Subcutaneous abdominal adipose tissue (tissue), 5 donors: ENCODE data around the gene RASL10A.

Experiments used
- H3K27ac ChIP-seq: one replicate; pipeline ENCODE4 v1.7.0; 2013; ENCODE audit warnings: low read depth, mild to moderate bottlenecking, inconsistent platforms, low read length, moderate library complexity
- H3K27me3 ChIP-seq, 5 donors: one replicate each; pipeline ENCODE4 v1.7.0; 2013; ENCODE audit warnings: low read length in 5 of 5, inconsistent platforms in 1 of 5; ENCODE audit not compliant: control insufficient read depth in 5 of 5, insufficient read depth in 4 of 5
- H3K36me3 ChIP-seq, 5 donors: one replicate each; pipeline ENCODE4 v1.7.0; 2013; ENCODE audit warnings: low read length in 5 of 5; ENCODE audit not compliant: control insufficient read depth in 5 of 5, insufficient read depth in 5 of 5
- H3K4me1 ChIP-seq, 5 donors: one replicate each; pipeline ENCODE4 v1.7.0; 2013; ENCODE audit warnings: low read length in 5 of 5, mild to moderate bottlenecking in 3 of 5, moderate library complexity in 1 of 5; ENCODE audit not compliant: control insufficient read depth in 5 of 5, insufficient read depth in 5 of 5
- H3K4me3 ChIP-seq, 5 donors: one replicate each; pipeline ENCODE4 v1.7.0; 2013; ENCODE audit warnings: low read length in 5 of 5, low read depth in 1 of 5
- H3K9ac ChIP-seq, 5 donors: one replicate each; pipeline ENCODE4 v1.7.0; 2013; ENCODE audit warnings: low read length in 5 of 5, mild to moderate bottlenecking in 4 of 5, moderate library complexity in 3 of 5
- H3K9me3 ChIP-seq, 5 donors: one replicate each; pipeline ENCODE4 v1.7.0; 2013; ENCODE audit warnings: low read length in 5 of 5; ENCODE audit not compliant: control insufficient read depth in 5 of 5
- donor health status: healthy.
- donor health status: healthy.
- donor health status: healthy.
- donor health status: healthy.
- donor health status: healthy.

Gene RASL10A

DNA sequence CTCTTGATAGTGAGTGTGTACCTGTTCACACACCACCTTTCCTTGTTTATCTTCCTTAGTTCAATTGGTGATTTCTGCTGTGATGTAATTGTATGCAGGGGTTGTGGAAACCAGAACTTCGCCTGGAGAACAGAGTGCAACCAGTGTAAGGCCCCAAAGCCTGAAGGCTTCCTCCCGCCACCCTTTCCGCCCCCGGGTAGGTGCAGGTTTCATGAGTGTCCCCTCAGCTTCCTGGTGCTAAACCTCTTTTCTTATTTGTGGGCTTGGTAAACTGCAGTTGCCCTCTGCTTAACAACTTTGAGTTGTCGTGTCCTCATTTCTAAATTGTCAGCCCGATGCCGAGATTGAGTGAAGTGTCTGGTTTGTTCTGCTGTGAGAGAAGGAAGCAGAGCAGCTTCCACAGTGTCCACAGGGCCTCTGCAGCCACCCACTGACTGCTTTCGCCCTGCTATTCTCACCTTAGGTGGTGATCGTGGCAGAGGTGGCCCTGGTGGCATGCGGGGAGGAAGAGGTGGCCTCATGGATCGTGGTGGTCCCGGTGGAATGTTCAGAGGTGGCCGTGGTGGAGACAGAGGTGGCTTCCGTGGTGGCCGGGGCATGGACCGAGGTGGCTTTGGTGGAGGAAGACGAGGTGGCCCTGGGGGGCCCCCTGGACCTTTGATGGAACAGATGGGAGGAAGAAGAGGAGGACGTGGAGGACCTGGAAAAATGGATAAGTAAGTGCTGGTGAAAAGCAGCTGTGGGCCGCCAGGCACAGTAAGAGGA lies 16.2 kb downstream of the RASL10A start:
- Histone ChIP-seq H3K9ac (no peak overlapping the region), H3K27ac (no peak overlapping the region), H3K36me3 (peaks cover 8 to 74% (median 62%) of the 10 kb centered on the region in 5 donors), H3K4me1 (peaks cover 0 to 18% (median 14%) of the 10 kb centered on the region in 5 donors), H3K27me3 (no peaks in the 10 kb centered on the region), H3K9me3 (no peaks in the 10 kb centered on the region), H3K4me3 (no peak overlapping the region)

GRCh38 chr22:29298641-29299040 lies 16.9 kb downstream of the RASL10A start:
- Histone ChIP-seq H3K27me3 (no peaks in the 10 kb centered on the region), H3K36me3 (peaks cover 8 to 80% (median 67%) of the 10 kb centered on the region in 5 donors)

GRCh38 chr22:29292379-29292778 lies 23.1 kb downstream of the RASL10A start:
- Histone ChIP-seq H3K9me3 (no peaks in the 10 kb centered on the region), H3K4me3 (no peak overlapping the region), H3K4me1 (peaks cover 0 to 6% (median 0%) of the 10 kb centered on the region in 5 donors), H3K36me3 (peaks cover 48 to 100% (median 92%) of the 10 kb centered on the region in 5 donors), H3K9ac (no peak overlapping the region), H3K27ac (no peak overlapping the region), H3K27me3 (no peaks in the 10 kb centered on the region)

More at GRCh38 chr22:29298641-29299040, 16.9 kb downstream of the RASL10A start:
- Histone ChIP-seq H3K4me1 (peaks cover 0 to 18% (median 14%) of the 10 kb centered on the region in 5 donors), H3K27ac (no peak overlapping the region), H3K9me3 (no peaks in the 10 kb centered on the region), H3K9ac (no peak overlapping the region), H3K4me3 (no peak overlapping the region)

DNA sequence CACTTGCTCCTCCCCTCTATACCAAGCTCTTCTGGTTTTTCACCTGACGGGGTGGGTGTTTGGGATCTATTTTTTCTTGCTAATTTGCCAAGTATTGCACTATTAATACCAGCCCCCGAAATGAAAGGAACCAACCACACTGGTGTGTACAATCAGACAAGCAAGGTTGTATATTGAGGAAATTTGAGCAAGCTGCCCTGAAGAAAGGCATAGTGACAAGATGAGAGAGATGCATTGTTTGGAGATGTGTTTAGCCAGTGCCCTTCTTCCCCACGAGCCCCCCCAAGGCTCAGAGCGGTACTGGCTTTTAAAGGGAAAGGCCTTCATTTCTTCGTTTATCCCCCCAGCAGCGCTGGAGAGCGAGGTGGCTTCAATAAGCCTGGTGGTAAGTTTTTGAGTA lies 24.3 kb downstream of the RASL10A start:
- Histone ChIP-seq H3K27me3 (no peaks in the 10 kb centered on the region), H3K4me3 (no peak overlapping the region), H3K9ac (no peak overlapping the region), H3K36me3 (peaks cover 45 to 98% (median 90%) of the 10 kb centered on the region in 5 donors), H3K4me1 (peaks cover 0 to 6% (median 0%) of the 10 kb centered on the region in 5 donors), H3K9me3 (no peaks in the 10 kb centered on the region), H3K27ac (no peak overlapping the region)

DNA sequence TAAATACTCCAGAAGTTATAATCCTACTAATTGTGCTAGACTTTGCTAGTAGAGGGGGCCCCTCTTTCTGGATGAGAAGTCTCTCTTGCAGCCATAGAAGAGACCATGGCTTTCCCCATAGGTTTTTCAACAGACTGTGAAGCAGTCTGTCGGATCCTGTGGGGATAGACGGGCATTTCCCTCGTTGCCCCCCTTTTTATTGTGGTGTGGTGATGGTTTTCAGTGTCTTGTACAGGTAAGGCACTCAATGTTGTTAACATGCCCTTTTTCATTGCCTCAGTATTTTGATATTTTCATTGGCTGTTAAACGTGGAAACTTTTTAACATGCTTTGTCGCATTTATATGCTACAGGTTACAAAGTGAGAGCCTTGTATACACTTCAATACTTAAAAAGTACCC lies 25.4 kb downstream of the RASL10A start:
- no peaks in the 10 kb centered on the region for H3K27me3 ChIP-seq
- H3K36me3 ChIP-seq, result peaks cover 45 to 98% (median 90%) of the 10 kb centered on the region in 5 donors
- no peak overlapping the region for H3K4me3 ChIP-seq
- peaks cover 0 to 6% (median 0%) of the 10 kb centered on the region in 5 donors for H3K4me1 ChIP-seq
- no peak overlapping the region for H3K27ac ChIP-seq
- no peak overlapping the region for H3K9ac ChIP-seq
- H3K9me3 ChIP-seq, result no peaks in the 10 kb centered on the region

- Histone ChIP-seq H3K9me3 (no peaks in the 10 kb centered on the region), H3K4me1 (peaks cover 0 to 6% (median 0%) of the 10 kb centered on the region in 5 donors), H3K9ac (no peak overlapping the region), H3K27ac (no peak overlapping the region), H3K27me3 (no peaks in the 10 kb centered on the region), H3K4me3 (no peak overlapping the region), H3K36me3 (peaks cover 49 to 98% (median 89%) of the 10 kb centered on the region in 5 donors)
These were observed 26.7 kb downstream of the RASL10A start for GRCh38 chr22:29288837-29289236.

GRCh38 chr22:29284196-29284595 lies 31.3 kb downstream of the RASL10A start:
- Histone ChIP-seq H3K4me1 (no peaks in the 10 kb centered on the region), H3K36me3 (peaks cover 42 to 95% (median 84%) of the 10 kb centered on the region in 5 donors), H3K4me3 (no peak overlapping the region), H3K27ac (no peak overlapping the region), H3K27me3 (no peaks in the 10 kb centered on the region), H3K9me3 (no peaks in the 10 kb centered on the region), H3K9ac (no peak overlapping the region)

DNA sequence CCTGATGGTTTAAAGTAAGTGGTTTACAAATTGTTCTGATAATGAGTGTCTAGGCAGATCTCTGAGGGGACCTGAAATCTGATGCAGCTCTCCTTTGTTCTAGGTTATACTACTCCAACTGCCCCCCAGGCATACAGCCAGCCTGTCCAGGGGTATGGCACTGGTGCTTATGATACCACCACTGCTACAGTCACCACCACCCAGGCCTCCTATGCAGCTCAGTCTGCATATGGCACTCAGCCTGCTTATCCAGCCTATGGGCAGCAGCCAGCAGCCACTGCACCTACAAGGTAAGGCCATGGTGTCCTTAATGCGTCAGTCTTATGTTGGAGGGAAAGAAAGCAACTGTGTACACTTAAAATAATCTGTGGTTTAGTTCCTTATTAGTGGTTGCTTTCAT lies 37.6 kb downstream of the RASL10A start:
- Histone ChIP-seq H3K9me3 (no peaks in the 10 kb centered on the region), H3K4me1 (peaks cover 0 to 17% (median 12%) of the 10 kb centered on the region in 5 donors), H3K36me3 (peaks cover 51 to 90% (median 86%) of the 10 kb centered on the region in 5 donors), H3K4me3 (no peak overlapping the region), H3K27me3 (no peaks in the 10 kb centered on the region), H3K9ac (no peak overlapping the region), H3K27ac (no peak overlapping the region)

DNA sequence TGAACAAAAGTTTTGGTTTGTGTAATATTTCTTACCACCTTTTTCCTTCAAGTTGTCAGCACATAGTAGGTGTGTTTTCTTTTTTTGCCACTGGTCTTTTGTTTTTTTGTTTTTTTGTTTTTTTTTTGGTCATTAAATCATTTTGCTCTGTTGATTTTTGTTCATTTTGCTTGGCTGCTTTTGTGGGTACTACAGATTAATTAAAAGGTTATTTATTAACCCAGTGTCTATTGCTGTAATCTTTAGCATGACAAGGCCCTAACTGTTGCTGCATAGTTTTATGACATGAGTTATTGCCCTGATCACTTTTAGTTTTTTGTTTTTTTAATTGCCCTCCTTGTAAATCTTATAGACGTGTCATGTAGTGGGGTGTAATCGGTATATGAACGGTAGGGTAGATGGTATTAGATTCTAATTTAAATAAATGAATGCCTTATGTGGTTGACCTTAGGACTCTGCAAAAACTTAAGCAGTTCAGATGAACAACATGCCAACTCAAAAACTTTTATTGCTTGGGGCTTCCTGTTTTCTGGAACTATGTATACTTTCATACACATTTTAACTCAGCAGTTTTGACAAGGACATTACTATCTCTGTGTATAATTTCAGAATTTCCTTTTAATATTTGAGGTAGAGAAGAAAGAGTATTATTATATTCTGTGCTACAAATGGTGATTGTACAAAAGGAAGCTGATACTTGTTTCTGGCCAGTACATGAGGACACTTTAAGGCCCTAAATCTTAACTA lies 39.5 kb downstream of the RASL10A start:
- H3K27me3 ChIP-seq, result no peaks in the 10 kb centered on the region
- H3K4me1 ChIP-seq, result peaks cover 3 to 36% (median 31%) of the 10 kb centered on the region in 5 donors
- H3K36me3 ChIP-seq, result peaks cover 55 to 83% (median 72%) of the 10 kb centered on the region in 5 donors
- H3K9me3 ChIP-seq, result no peaks in the 10 kb centered on the region
- peak overlapping the region; percentile 51 for H3K27ac ChIP-seq
- no peak overlapping the region for H3K9ac ChIP-seq
- no peak overlapping the region for H3K4me3 ChIP-seq

DNA sequence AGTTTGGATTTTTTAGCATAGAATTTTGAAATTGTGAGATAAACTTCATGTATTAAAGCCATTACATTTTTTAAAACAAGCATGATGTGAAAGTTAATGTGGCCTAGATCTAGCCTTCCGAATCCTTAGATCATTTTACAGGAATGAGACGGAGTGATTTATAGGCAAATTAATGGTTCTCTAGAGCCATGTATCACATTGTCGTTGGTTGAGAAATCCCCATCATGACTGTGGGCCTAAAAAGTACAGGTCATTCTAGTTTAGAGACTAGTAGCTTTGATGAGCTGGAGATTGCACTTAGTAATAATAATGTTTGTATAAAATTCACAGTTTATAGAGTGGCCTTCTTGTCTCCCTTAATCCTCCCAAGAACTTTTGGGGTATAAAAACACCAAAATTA lies 40.3 kb downstream of the RASL10A start:
- Histone ChIP-seq H3K4me1 (peaks cover 6 to 44% (median 40%) of the 10 kb centered on the region in 5 donors), H3K36me3 (peaks cover 52 to 76% (median 72%) of the 10 kb centered on the region in 5 donors), H3K27me3 (no peaks in the 10 kb centered on the region), H3K9ac (no peak overlapping the region), H3K27ac (peak overlapping the region; percentile 51), H3K9me3 (no peaks in the 10 kb centered on the region), H3K4me3 (no peak overlapping the region)
